Amniotic stem cell (primary cell): ENCODE data around the gene HTR2C.
"Not testable (repeated sequence)": the region's sequence is repeated elsewhere in the genome, so short reads cannot be mapped to it uniquely, and the experiment has no call there.

Experiments
- DNase-seq: peaks from one replicate; lab custom pipeline; 2025; lab: John Stamatoyannopoulos, UW

HTR2C gene

DNA sequence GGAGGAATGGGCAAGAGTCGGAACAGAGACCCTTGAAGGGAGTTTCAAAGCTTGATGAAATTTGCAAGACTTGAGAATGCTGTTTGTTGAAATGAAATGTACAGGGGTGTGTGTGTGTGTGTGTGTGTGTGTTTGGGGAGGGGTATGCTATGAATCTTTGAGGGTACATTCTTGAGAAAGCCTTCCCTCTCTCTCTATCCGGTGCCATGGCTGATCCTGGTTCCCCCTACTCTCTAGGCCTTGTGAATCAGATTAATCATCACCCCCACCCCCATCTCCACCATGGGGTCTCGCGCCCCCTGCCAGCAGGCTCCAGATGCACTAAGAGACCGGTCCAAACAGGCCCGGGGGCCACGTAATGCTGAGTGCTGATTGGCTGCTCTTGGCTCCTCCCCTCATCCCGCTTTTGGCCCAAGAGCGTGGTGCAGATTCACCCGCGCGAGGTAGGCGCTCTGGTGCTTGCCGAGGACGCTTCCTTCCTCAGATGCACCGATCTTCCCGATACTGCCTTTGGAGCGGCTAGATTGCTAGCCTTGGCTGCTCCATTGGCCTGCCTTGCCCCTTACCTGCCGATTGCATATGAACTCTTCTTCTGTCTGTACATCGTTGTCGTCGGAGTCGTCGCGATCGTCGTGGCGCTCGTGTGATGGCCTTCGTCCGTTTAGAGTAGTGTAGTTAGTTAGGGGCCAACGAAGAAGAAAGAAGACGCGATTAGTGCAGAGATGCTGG is at the start of gene HTR2C:
TSS of gene HTR2C (plus strand) at position 441 of the 729 bp plus-strand sequence. CDS start 142,851 bp downstream, outside the sequence.
- no peak for DNase-seq

DNA sequence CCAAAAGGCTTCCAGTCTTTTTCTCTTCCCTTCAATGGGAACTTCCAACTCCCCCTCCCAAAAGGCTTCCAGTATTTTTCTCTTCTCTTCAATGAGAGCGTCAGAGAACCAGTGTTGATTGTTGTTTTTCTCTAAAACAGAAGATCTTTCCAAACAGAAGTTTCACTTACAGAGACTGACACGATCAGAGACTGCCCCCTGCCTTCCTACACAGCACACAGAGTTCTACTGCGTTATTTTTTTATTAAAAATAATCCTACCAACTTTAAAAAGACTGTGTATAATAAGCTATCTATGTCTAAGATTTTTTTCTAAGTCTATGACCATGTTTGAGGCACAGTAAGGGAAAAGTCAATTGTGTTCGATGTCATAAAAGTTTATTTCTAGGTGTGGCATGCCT is 3.5 kb upstream of the HTR2C start:
- DNase-seq, result no peak

DNA sequence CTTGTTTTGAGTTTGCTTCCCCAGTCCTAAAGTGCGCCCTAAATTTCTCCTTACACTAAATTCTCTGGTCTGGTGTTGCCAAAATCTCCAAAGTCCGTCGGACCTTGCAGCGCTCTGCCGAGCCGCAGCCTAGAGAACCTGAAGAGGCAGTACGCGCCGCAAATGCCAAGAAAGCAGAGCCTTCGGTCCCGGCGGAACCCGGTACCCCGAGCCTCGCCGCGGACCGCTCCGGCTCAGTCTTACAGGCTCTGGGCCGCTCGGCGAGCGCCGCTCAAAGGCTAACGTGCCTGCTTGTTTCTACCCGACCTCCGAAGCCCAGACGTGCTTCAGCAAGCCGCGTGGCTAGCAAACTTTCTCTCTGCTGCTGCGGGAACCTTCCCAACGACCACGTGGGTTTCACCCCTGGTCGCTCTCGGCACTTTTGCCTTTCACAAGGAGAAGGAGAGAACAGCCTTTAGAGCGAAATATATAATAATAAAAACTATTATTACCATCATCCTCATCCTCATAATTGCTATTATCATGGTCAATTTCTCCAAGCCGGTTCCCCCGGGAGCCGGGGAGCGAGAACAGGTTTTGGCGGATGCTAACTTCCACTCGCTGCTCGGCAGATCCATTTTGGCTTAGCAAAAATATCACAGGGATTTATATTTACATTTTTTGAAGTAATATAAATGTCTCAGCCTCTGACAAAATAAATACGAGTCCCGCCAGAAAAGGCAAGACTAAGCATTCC is 2.2 kb upstream of the HTR2C start:
- DNase-seq, result no peak

DNA sequence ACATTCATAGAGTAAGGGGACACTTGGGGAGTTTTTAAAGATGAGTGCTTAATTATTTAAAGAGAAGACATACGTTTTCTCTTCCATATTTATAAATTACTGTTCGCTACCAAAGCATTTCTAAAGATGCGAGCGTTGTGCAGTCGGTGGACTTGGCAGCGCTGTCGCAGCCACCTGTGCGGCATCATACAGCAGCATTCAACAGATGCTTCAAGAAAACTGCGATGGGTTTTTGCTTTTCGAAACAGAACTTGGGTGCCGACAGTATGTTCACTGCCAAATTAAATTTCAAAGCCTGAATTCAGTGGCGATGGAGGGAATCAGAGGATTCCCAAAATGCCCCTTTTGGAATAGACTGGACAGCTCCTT is 1.6 kb upstream of the HTR2C start:
- DNase-seq, result no peak

DNA sequence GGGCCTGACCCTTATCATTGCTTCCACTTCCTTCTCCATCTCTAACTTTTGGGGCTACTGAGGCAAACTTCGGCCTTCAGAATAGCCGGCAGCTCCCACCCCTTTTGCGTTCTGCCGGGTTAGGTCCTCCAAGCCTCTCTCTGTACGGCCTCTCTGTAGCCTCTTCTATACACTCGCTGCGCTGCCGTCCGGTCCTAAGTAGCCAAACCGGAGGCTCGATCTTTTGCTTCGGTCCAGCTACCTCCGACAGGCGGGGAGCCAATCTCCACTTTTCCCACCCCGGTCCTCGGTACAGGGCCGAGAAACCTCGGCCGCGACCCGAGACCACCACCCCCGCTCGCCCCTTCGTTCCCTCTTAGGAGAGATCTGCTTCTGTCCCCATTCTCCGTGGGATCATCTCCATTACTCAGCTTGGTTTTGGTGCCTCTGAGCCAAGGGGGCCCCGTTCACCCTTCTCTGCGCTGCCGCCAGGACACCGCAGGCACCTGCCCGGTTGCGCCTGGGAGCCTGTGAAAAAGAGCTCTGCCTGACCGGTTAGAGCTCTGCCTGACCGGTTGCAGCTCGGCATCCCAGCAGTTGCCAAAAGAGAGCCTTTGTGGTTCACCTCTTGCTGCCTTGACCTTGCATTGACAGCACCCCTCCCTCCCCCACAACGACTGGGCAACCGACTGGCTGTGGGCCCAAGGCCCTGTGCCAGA is 1.0 kb upstream of the HTR2C start:
- DNase-seq, result no peak

DNA sequence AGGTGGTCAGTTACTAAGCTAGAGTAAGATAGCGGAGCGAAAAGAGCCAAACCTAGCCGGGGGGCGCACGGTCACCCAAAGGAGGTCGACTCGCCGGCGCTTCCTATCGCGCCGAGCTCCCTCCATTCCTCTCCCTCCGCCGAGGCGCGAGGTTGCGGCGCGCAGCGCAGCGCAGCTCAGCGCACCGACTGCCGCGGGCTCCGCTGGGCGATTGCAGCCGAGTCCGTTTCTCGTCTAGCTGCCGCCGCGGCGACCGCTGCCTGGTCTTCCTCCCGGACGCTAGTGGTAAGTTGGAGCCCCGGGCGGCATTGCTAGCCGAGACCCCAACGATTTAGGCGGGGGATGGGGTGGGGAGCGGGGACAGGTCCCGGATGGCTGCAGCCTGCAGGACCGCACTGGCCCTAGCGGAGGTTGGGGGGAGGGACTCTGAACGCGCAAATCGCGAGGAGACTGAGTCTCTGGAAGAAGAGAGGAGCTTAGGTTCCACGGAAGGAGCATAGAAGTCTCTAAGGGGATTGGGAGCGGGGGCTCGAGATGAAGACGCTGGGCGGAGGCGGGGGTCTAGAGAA is 573 bp downstream of the HTR2C start:
- DNase-seq, result no peak

DNA sequence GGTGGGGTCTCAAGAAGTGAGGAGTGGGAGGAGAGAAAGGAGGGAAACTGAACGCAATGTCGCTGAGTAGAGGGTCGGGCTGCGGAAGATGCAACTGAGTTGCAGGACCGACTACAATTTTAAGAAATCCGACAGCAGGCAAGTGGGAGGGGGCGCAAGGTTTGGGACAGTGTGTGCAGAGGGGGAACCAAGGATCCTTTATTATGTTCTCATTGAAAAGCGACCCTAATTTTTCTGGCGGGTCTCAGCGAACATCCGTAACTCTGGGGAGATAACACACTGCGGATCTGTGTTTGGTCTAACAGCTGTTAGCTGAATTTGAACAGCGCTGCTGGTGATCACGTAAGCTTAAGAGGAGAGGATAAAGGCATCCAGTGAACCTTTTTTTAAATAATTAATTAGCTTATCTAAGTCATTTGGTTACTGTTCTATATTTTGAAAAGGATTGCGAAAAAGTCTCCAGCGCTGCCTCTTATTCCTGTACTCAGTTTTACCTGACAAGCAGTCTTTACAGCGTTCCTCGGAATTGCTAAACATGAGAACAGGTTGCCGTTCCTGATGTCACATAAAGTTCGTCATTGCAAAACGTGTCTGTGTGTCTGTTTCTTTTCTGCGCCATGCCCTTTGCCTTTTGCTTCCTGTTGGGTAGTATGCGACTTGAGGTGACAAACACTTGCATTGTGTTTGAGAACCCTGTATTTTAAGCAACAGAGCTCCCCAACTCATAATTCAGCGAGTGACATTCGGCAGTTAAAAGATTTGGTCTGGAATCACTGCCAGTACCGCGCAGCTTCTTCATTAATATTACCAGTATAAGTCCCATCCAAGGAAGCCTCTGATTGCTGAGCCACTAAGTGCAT is 1.3 kb downstream of the HTR2C start:
- DNase-seq, result no peak

DNA sequence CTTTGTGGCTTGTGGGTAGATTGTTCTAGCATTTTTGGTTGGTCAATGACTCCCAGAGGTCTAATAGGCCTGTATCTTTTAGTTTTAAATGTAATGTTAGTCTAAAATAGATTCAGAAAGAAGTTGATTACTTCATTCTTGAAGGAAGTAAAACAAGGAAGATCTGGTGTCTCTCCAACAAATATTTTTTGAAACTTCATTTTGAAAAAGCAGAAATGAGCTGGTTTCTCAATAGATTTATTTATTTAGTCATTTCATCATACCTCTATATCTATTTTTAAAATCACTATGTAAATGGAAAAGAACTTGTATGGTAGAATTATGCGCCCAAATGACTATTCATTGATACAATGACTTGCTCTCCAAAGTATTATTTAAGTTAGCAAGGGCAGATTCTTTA is 7.2 kb downstream of the HTR2C start:
- no peak for DNase-seq

DNA sequence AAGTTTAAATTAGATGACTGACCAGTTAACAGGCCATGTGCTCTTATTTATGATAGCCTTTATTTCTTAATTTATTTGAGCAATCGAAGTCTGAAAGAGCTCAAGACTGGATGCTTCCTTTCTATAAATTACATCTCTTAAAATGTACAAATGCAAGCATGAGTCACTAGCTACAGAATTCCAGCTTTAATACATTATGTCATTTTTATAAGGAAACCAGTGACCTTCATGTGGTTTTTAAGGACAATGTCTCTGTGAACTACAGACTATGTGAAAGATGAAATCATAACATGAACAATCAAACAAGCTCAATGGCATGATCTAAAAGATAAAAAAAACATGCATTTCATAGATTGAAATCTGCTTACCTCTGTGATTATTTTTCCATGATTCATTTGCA is 15.4 kb downstream of the HTR2C start:
- DNase-seq, result no peak

DNA sequence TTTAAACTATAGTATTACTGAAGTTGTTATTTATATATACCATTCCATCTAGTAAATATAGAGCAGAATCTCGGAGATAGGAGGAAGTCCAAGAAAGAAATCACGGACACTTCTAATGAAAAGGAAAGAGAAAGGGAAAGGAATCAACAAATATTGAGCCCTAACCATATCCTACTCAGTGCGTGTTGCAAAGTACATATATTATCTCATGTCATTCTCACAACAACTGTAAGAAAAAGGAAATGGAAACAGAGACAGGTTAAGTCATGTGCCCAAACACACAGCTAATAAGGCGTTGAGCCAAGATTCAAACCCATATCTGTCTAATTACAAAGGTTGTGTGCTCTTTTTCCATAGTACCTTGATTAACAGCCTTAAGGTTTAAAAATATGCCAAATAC is 16.0 kb downstream of the HTR2C start:
- no peak for DNase-seq

DNA sequence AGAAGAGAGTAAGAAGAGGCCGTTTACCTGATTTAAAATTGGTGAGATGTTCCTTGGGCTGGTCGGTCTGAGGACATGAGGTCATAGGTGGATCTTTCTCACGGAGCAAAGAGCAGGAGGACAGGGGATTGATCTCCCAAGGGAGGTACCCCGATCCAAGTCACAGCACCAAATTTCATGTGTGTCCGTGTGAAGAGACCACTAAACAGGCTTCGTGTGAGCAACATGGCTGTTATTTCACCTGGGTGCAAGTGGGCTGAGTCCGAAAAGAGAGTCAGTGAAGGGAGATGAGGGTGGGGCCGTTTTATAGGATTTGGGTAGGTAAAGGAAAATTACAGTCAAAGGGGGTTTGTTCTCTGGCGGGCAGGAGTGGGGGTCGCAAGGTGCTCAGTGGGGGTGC is 22.7 kb downstream of the HTR2C start:
- not testable (repeated sequence) for DNase-seq

DNA sequence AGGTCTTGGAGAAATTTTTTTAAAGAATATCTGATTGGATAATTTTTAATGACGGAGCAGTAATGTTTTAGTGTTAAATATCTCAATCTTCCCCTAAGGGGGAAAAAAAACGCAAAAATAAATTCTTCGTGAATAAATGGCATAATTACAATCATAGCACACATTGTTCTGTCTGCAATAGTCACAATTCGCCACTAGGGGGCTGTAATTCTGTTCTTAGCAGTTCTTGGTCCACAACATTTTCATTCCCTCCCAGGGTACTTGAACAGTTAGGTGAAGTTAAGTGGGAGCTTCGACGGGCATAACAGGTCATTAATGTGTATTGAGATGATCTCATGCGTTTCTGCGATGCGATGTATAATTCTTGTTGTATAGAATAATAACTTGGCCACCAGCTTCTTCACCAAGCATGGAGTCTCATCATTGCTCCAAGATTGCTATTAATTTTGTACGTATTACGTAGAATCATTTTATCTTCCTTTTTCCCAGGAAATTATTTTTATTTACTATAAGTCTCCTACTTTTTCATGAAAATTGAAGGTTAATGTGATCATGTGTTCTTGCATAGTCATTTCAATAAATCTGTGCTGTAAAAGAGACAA is 27.2 kb downstream of the HTR2C start:
- DNase-seq, result peak; percentile 11

DNA sequence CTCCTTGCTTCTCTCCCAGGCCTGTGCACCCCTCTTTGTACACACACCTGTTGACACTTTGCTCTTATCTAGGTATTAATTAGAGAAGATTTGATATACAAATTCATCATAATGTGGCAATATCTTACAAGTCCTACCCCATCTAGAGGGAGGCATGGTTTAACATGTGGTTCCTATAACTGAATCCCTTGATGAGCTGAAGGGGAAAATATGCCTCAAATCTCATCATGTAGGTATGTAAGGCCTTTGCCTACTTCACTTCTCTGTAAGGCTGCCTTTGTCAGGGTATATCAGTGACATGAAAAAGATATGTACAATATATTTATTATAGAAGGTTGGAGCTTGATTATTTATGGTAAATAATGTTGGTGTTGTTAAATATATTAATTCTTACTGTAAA is 31.9 kb downstream of the HTR2C start:
- DNase-seq, result no peak

DNA sequence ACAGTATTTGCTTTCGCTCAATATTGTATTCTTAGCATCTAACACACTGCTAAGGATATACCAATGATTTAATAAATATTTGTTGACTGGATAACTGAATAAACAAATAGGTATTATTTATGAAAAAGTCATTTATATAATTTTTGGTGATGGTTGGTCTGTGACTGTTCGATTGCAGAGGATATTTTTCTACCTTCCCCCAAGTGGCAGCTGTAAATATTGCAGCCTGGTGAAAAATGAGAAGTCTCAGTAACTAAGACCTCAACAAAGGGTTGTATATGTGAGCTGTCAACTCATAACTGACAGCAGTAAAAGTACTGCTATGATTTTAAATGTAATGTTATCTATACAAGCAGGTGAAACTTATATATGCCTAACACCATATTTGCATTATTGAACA is 36.0 kb downstream of the HTR2C start:
- no peak for DNase-seq

DNA sequence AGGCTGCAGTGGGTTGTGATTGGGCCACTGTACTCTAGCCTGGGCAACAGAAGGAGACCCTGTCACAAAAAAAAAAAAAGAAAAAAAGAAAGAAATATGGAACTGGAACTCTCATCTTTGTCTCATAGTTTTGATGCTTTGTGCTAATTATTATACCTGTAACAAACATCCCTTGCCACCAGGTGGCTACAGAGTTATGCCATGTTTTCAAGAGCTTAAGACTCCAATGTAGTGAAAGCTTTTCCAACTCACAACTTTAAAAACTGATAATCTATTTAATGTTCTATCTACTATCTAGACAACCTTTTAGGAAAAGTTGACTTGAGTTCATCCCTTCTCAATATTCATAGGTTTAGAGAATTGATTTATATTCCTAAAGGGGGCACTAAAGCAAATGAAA is 42.4 kb downstream of the HTR2C start:
- DNase-seq, result no peak

DNA sequence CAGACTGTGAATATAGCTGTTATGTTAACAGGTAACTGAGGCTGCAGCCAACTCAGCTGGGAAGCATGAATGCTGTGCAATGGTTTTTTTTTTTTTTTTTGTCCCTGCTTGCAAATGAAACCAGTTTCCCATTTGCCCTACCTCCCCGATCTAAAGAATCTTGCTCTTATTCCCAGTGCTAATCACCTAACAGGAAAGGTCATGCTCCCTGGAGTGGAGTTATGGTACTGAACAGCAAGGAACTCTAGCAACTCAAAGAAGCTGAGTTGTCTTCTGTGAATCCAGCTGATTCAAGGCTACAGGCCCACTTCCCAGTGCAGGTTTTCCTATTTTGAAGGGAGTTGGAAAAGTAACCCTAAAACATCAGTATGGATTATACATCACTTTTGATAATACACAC is 52.1 kb downstream of the HTR2C start:
- no peak for DNase-seq

DNA sequence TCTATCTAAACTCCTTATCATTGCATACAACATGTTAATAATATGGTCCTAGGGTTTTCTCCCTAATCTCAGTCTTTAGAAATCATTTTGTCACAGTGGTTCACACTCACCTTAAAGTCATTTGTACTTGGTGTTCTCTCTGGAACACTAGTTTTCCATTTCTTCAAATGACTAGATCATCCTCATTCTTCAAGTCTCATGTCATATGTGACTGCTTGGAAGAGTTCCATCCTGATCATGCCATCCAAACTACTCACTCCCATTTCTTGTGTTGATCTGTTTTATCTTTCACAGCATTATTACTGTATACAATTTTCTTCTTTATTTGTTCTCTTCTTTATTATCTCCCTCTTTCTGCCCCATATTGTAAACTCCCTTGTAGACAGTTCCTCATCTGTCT is 66.5 kb downstream of the HTR2C start:
- no peak for DNase-seq

DNA sequence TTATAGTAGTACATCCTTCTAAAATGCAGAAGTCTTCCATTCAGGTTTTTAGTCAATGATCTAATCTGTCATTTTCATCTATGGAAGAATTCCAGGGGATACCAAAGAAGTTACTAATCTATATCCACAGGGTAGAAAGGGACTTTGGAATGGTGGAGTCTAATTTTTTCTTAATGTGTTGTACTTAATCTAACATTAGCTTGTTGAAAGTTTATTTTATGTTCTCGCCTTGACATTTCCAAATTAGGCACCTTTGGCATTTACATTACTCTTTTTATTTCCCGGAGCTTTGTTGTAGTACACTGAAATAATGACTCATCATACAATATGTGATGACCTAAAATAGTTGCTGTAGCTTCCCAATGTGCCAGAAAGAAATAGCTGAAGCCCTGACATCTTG is 91.5 kb downstream of the HTR2C start:
- DNase-seq, result no peak

DNA sequence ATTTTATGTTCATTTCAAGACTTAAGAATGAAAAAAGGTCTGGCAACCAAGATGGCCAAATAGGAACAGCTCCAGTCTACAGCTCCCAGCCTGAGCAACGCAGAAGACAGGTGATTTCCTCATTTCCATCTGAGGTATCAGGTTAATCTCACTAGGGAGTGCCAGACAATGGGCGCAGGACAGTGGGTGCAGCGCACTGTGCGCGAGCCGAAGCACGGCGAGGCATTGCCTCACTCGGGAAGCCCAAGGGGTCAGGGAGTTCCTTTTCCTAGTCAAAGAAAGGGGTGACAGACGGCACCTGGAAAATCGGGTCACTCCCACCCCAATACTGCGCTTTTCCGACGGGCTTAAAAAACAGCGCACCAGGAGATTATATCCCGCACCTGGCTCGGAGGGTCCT is 116.6 kb downstream of the HTR2C start:
- not testable (repeated sequence) for DNase-seq

DNA sequence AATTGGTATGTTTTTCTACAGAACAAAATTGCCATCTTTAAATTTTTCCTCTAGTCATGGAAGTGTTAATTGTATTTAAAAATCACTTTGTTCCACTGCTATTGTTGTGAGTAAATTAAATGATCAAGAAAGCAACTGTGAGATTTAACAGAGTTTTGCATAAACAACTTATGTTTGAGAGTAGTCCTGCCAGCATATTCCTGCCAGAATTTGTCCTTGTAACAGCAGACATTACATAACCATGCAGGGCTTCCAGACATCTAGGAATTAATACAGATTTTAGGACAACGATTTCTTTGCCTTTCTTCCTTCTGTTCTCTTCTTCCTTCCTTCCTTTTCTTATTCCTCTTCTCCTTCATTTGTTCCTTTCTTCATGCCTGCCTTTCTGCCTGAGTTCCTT is 125.5 kb downstream of the HTR2C start:
- no peak for DNase-seq

DNA sequence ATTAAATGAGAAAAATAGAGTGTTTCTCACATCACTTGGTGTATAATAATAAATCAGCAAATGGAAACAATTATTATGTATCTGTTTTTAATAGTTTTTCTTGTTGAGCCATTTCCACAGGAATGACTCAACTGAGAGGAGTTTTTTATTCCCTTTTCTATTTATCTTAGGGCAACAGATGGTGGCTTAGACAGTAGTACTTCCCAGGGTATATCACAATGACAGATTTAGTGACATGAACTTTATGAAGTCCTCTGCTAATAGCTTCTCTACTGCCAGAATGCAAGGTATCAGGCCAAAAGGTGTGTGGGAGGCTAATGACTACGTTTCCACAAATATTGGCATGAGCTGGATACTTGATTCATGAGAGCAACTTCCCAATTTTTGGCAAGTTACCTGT is 126.7 kb downstream of the HTR2C start:
- DNase-seq, result no peak

DNA sequence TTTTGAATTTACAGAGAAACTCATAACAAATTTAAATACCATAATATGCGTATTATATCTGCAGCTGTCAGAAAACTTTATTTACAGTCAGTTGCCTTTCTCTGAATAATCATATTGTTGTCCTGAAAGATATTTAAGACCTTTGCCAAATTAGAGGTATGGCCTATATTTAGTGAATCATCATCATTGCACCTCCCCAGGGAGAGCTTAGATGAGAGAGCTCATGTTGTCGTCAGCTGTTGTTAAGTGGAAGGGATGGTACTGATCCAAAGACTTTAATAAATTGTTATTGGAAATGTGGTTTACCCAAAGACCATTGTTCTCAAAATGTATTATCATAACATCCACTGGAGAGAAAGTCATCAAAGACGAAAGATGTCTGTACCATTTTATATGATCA is 128.6 kb downstream of the HTR2C start:
- no peak for DNase-seq
